H1 (cell line): ENCODE measurements around the gene PARD3. TPM values are rescaled to one million over a fixed set of nuclear protein-coding genes. Genes with fewer than 3 reads are reported as not detected.

Experiments
- CTCF ChIA-PET: fragments of 300-600 bp; sonication (Branson Sonifier 250); formaldehyde crosslinking; loops from one replicate; lab custom pipeline; 2021; ENCODE audit not compliant: partially characterized antibody; lab: Charles Lee
- POLR2A ChIA-PET: fragments of 300-600 bp; sonication (Branson Sonifier 250); formaldehyde crosslinking; loops from one replicate; lab custom pipeline; 2021; ENCODE audit warnings: inconsistent platforms; ENCODE audit not compliant: partially characterized antibody; lab: Charles Lee
- DNase-seq, 2 experiments: peaks; one replicate each; pipeline versions ENCODE4 v3.0.0 to v3.0.0-alpha.2; 2010 to 2022; ENCODE audit warnings: low spot score in 2 of 2, low read depth in 1 of 2, mixed read lengths in 1 of 2
- FAIRE-seq: peaks from 2 replicates; lab custom pipeline; 2011; peaks lifted over from hg19 to GRCh38; lab: Jason Lieb, UNC
- H2AFZ ChIP-seq: 2 replicates; pipeline ENCODE4 v1.8.1; 2012; ENCODE audit warnings: low read length, inconsistent platforms
- H2AK5ac ChIP-seq: 2 replicates; pipeline ENCODE4 v1.6.1; 2013; ENCODE audit warnings: low read depth, low read length
- H2BK120ac ChIP-seq: replicated peaks from 2 replicates; pipeline ENCODE3; 2013; ENCODE audit warnings: low read depth, low read length, inconsistent platforms
- H2BK12ac ChIP-seq: 2 replicates; pipeline ENCODE4 v1.6.1; 2013; ENCODE audit warnings: low read depth, low read length
- H2BK15ac ChIP-seq: 2 replicates; pipeline ENCODE4 v1.6.1; 2013; ENCODE audit warnings: low read length
- H2BK20ac ChIP-seq: 2 replicates; pipeline ENCODE4 v1.6.1; 2013; ENCODE audit warnings: low read length
- H2BK5ac ChIP-seq: 2 replicates; pipeline ENCODE4 v1.6.1; 2013; ENCODE audit warnings: low read depth, low read length
- H3K14ac ChIP-seq: 2 replicates; pipeline ENCODE4 v1.6.1; 2013; ENCODE audit warnings: inconsistent platforms; ENCODE audit not compliant: insufficient read length
- H3K18ac ChIP-seq: 2 replicates; pipeline ENCODE4 v1.6.1; 2013; ENCODE audit warnings: low read length; ENCODE audit errors: extremely low read depth
- H3K23ac ChIP-seq: 2 replicates; pipeline ENCODE4 v1.6.1; 2013; ENCODE audit warnings: inconsistent platforms; ENCODE audit not compliant: insufficient read length
- H3K23me2 ChIP-seq: 2 replicates; pipeline ENCODE4 v1.6.1; 2013; ENCODE audit warnings: low read depth, low read length
- H3K27ac ChIP-seq: 2 replicates; pipeline ENCODE4 v1.6.1; 2011; ENCODE audit warnings: low read depth, low read length, inconsistent platforms
- H3K27me3 ChIP-seq, 4 experiments: replicated peaks in 1 of 4; 1 replicate in 1 of 4; 2 replicates in 3 of 4; pipeline versions ENCODE4 v1.6.1 to v1.8.1; 2011 to 2013; ENCODE audit warnings: low read length in 3 of 4, mild to moderate bottlenecking in 3 of 4, inconsistent platforms in 2 of 4, mixed read lengths in 2 of 4, moderate library complexity in 1 of 4; ENCODE audit not compliant: control insufficient read depth in 3 of 4, insufficient read depth in 3 of 4; ENCODE audit errors: extremely low read depth in 1 of 4
- H3K36me3 ChIP-seq, 4 experiments: 2 replicates each; pipeline versions ENCODE4 v1.6.1 to v1.8.1; 2011 to 2013; ENCODE audit warnings: mild to moderate bottlenecking in 4 of 4, low read length in 3 of 4, moderate library complexity in 2 of 4, control low read depth in 1 of 4, inconsistent platforms in 1 of 4; ENCODE audit not compliant: insufficient read depth in 4 of 4, control insufficient read depth in 2 of 4
- H3K4ac ChIP-seq: replicated peaks from 2 replicates; pipeline ENCODE3; 2013; ENCODE audit warnings: low read length, low read depth, mixed read lengths, inconsistent platforms; ENCODE audit not compliant: insufficient read length
- H3K4me1 ChIP-seq, 4 experiments: replicated peaks in 1 of 4; 1 replicate in 1 of 4; 2 replicates in 3 of 4; pipeline versions ENCODE4 v1.6.1 to v1.8.1; 2011 to 2013; ENCODE audit warnings: low read length in 3 of 4, inconsistent platforms in 2 of 4, mixed read lengths in 1 of 4; ENCODE audit not compliant: insufficient read depth in 4 of 4, control insufficient read depth in 3 of 4
- H3K4me2 ChIP-seq, 2 experiments: 2 replicates each; pipeline versions ENCODE4 v1.6.1 to v1.8.1; 2011 to 2013; ENCODE audit warnings: low read depth in 2 of 2, low read length in 2 of 2, control low read depth in 1 of 2, inconsistent platforms in 1 of 2, mild to moderate bottlenecking in 1 of 2; ENCODE audit not compliant: insufficient read depth in 1 of 2
- H3K4me3 ChIP-seq, 4 experiments: fragments of 200-600, 300-600 bp in 1 of 4; sonication (generic), shearing (Covaris generic), sonication (Bioruptor Twin) in 1 of 4; 2 replicates each; pipeline versions ENCODE4 v1.5.1 to v1.8.1; 2011 to 2016; ENCODE audit warnings: low read length in 4 of 4, low read depth in 3 of 4, control low read depth in 2 of 4, inconsistent platforms in 2 of 4, mild to moderate bottlenecking in 2 of 4, mixed read lengths in 1 of 4, moderate library complexity in 1 of 4; ENCODE audit not compliant: insufficient read depth in 2 of 4; ENCODE audit errors: extremely low read depth in 1 of 4
- H3K56ac ChIP-seq: replicated peaks from 2 replicates; pipeline ENCODE3; 2013; ENCODE audit warnings: low read depth, mild to moderate bottlenecking, mixed read lengths, low read length, inconsistent platforms; ENCODE audit not compliant: insufficient read length
- H3K79me1 ChIP-seq: 2 replicates; pipeline ENCODE4 v1.6.1; 2013; ENCODE audit warnings: low read depth, low read length, control low read depth
- H3K79me2 ChIP-seq, 2 experiments: 2 replicates each; pipeline versions ENCODE4 v1.6.1 to v1.8.1; 2012 to 2013; ENCODE audit warnings: low read length in 2 of 2, mild to moderate bottlenecking in 2 of 2, inconsistent platforms in 1 of 2; ENCODE audit not compliant: insufficient read depth in 2 of 2, control insufficient read depth in 1 of 2
- H3K9ac ChIP-seq, 4 experiments: replicated peaks in 1 of 4; 1 replicate in 1 of 4; 2 replicates in 3 of 4; pipeline versions ENCODE4 v1.6.1 to v1.8.1; 2011 to 2013; ENCODE audit warnings: low read depth in 3 of 4, low read length in 3 of 4, control low read depth in 2 of 4, mild to moderate bottlenecking in 2 of 4, moderate library complexity in 2 of 4, inconsistent platforms in 1 of 4; ENCODE audit errors: extremely low read depth in 1 of 4
- H3K9me3 ChIP-seq, 2 experiments: 2 replicates each; pipeline versions ENCODE4 v1.6.1 to v1.8.1; 2012 to 2013; ENCODE audit warnings: mild to moderate bottlenecking in 2 of 2, moderate library complexity in 2 of 2, control low read depth in 1 of 2, inconsistent platforms in 1 of 2, low read depth in 1 of 2, low read length in 1 of 2, mixed read lengths in 1 of 2; ENCODE audit not compliant: insufficient read depth in 2 of 2
- H4K20me1 ChIP-seq, 2 experiments: replicated peaks in 1 of 2; 2 replicates each; pipeline versions ENCODE3 to v1.8.1; 2011 to 2013; ENCODE audit warnings: inconsistent platforms in 2 of 2, low read length in 2 of 2, mild to moderate bottlenecking in 1 of 2; ENCODE audit not compliant: insufficient read depth in 2 of 2, control insufficient read depth in 1 of 2
- H4K5ac ChIP-seq: 2 replicates; pipeline ENCODE4 v1.6.1; 2013; ENCODE audit warnings: low read length, low read depth, mixed read lengths, inconsistent platforms; ENCODE audit not compliant: insufficient read length
- H4K8ac ChIP-seq: 2 replicates; pipeline ENCODE4 v1.8.0; 2013; ENCODE audit warnings: mild to moderate bottlenecking, moderate library complexity, low read length, inconsistent platforms; ENCODE audit not compliant: insufficient read depth; ENCODE audit errors: extremely low read depth
- H4K91ac ChIP-seq: replicated peaks from 2 replicates; pipeline ENCODE3; 2013; ENCODE audit warnings: low read length, mixed read lengths, inconsistent platforms; ENCODE audit not compliant: insufficient read length
- ASH2L ChIP-seq: fragments of 200-600, 300-600 bp; sonication (generic); IDR thresholded peaks from one replicate; pipeline ENCODE4 v1.7.1; 2017; ENCODE audit warnings: low read length
- ATF3 ChIP-seq: IDR thresholded peaks from 2 replicates; pipeline ENCODE4 v1.6.1; 2011; ENCODE audit warnings: low read depth, mild to moderate bottlenecking, low read length; ENCODE audit not compliant: insufficient read depth
- BRCA1 ChIP-seq: IDR thresholded peaks from 2 replicates; pipeline ENCODE4 v1.6.1; 2012; ENCODE audit warnings: low read depth, low read length, improper control_type of control experiment
- CTBP2 ChIP-seq: IDR thresholded peaks from 2 replicates; pipeline ENCODE4 v1.7.0; 2011; ENCODE audit warnings: borderline replicate concordance, mild to moderate bottlenecking, moderate library complexity, mixed read lengths, low read length; ENCODE audit not compliant: insufficient read depth, insufficient read length
- EGR1 ChIP-seq: IDR thresholded peaks from 2 replicates; pipeline ENCODE4 v1.6.1; 2011; ENCODE audit warnings: low read depth, low read length, borderline replicate concordance
- POU5F1 ChIP-seq: IDR thresholded peaks from 2 replicates; pipeline ENCODE4 v1.6.1; 2011; ENCODE audit warnings: low read depth, mild to moderate bottlenecking, low read length, moderate library complexity
- RNF2 ChIP-seq: fragments of 200-900, 300-1000 bp; sonication (generic); IDR thresholded peaks from 2 replicates; pipeline ENCODE4 v1.7.1; 2016; ENCODE audit warnings: borderline replicate concordance, low read depth, mild to moderate bottlenecking, antibody characterized with exemption, low read length; ENCODE audit not compliant: poor library complexity, severe bottlenecking; ENCODE audit errors: missing control alignments
- SAP30 ChIP-seq: fragments of 300-600 bp; sonication (generic); IDR thresholded peaks from 2 replicates; pipeline ENCODE4 v1.7.1; 2012; ENCODE audit warnings: low read length, moderate library complexity, mild to moderate bottlenecking, inconsistent platforms; ENCODE audit not compliant: insufficient read depth, insufficient replicate concordance
- SIX5 ChIP-seq: IDR thresholded peaks from 2 replicates; pipeline ENCODE4 v1.6.1; 2011; ENCODE audit warnings: mild to moderate bottlenecking, low read depth, low read length
- YY1 ChIP-seq: IDR thresholded peaks from 2 replicates; pipeline ENCODE4 v1.6.1; 2011; ENCODE audit warnings: low read depth, mild to moderate bottlenecking, low read length
- WGBS, 2 experiments: shearing (Covaris generic) in 1 of 2; methylation state at CpG; one replicate each; pipeline versions ENCODE4 v1.1.6 to v1.1.7; 2013 to 2015; ENCODE audit warnings: low lambda C conversion rate in 2 of 2, mixed read lengths in 2 of 2, inconsistent platforms in 1 of 2, low coverage in 1 of 2, missing lambda C conversion rate in 1 of 2; ENCODE audit not compliant: insufficient replicate concordance in 2 of 2, insufficient coverage in 1 of 2, insufficient read length in 1 of 2; ENCODE audit errors: extremely low coverage in 1 of 2, missing lambda C conversion rate in 1 of 2; 5-methylcytosine and 5-hydroxymethylcytosine counted together
- polyA plus RNA-seq, 7 experiments: library from polyadenylated mRNA; depleted of rRNA in 3 of 7; stranded (reverse) in 5 of 7; unstranded in 2 of 7; fragments of >200 nt in 5 of 7; fragments of 200-250 nt in 2 of 7; gene quantifications; 1 replicate in 5 of 7; 2 replicates in 1 of 7; 4 replicates in 1 of 7; pipeline versions ENCODE4 v1.2.1 to v1.2.3, GENCODE V29; 2011 to 2013; ENCODE audit warnings: missing spikeins in 2 of 7, mixed read lengths in 2 of 7
- total RNA-seq: library from RNA; stranded (reverse); fragmentation: NEBNext Ultra II Directional; extraction: Animal tissue kit (Norgen Biotek cat#: 25700); gene quantifications from 2 replicates; pipeline ENCODE4 v1.2.1, GENCODE V29; 2021

Gene PARD3
- total and polyA plus RNA-seq, 2 of the 8 experiments (the other 6 are each of a cell fraction or from before 2014, with no cell fraction given), result 19.7 to 49.1 TPM

- Histone ChIP-seq H3K9me3 (no peaks in the 10 kb centered on the region), H3K36me3 (no peaks in the 10 kb centered on the region), H3K4me2 (no peak overlapping the region), H2AK5ac (0 out of 2 replicates have a peak overlapping the region, but pooled peaks have one; percentile 91), H3K27me3 (no peaks in the 10 kb centered on the region), H3K79me2 (peaks cover 0 to 16% of the 10 kb centered on the region in 2 experiments; a peak in 2 of 4 replicates), H2BK15ac (0 out of 2 replicates have a peak overlapping the region, but pooled peaks have one; percentile 12), H4K91ac (no peak overlapping the region), H2AFZ (no peak overlapping the region), H3K4me3 (no peak overlapping the region)
- CTCF ChIA-PET, result interaction anchor here (0.8 to 1.0 kb wide), 2 partner anchors 9 to 205 kb away, joined by 3 to 4 read pairs; no protein-coding TSS in a partner anchor
- TF ChIP-seq EGR1 (no peak), ASH2L (no peak), ATF3 (no peak), CTBP2 (no peak), RNF2 (no peak), POU5F1 (no peak), SIX5 (no peak), SAP30 (no peak), YY1 (no peak), BRCA1 (no peak)
- TF ChIP-seq, all 59 proteins: peak for 0
- Histone ChIP-seq H3K56ac (no peak overlapping the region), H3K27ac (no peak overlapping the region), H2BK12ac (peak overlapping the region; percentile 40; the same call in 1 of the 2 replicates), H2BK5ac (no peak overlapping the region), H3K23me2 (no peaks in the 10 kb centered on the region), H3K14ac (no peak overlapping the region), H2BK20ac (no peak overlapping the region), H2BK120ac (no peak overlapping the region), H4K8ac (no peak overlapping the region), H4K5ac (no peak overlapping the region), H3K23ac (no peak overlapping the region), H3K18ac (no peak overlapping the region), H3K4ac (no peak overlapping the region), H3K79me1 (no peaks in the 10 kb centered on the region), H3K9ac (no peak overlapping the region), H3K4me1 (peaks cover 0 to 4% (median 3%) of the 10 kb centered on the region in 4 experiments; a peak in 3 of 7 replicates), H4K20me1 (no peaks in the 10 kb centered on the region)
- FAIRE-seq (no peak), DNase-seq (no peak)
- POLR2A ChIA-PET, result no interaction called here
- 82% methylated on average over 4 of the region's 4 CpGs; no CpG with 5 or more reads in 1 of the 2 experiments for WGBS, 2 experiments
Measured at GRCh38 chr10:34433241-34434076, 381.6 kb downstream of the PARD3 start.
